GM11168 (cell line): ENCODE results near the gene GAB2.

Source experiments
- in situ Hi-C: fragments of 300-500 bp; cut with MboI; formaldehyde crosslinking; loops from one replicate; pipeline ENCODE4 v1.12.0; 2022; ENCODE audit warnings: low sequenced_read_pairs; ENCODE audit not compliant: unreplicated experiment

GAB2 gene

DNA sequence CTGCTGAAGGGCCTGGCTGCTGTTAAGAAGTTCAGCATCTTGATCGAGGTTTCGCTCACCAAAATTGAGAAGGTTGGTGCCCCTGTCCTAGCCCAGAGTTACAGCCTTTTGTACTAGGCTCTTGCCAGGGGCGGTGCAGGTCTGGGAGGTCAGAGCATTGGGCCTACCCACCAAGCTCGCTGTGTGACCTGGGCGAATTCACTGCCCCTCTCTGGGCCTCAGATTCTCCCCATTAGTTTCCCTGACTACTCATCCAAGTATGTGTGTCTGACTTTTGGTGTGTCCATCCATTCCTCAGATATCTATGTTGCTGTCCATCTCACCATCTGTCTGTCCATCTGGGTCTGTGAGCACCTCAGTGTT lies 218.0 kb downstream of the GAB2 start:
- in situ Hi-C loops, result no loop called here

DNA sequence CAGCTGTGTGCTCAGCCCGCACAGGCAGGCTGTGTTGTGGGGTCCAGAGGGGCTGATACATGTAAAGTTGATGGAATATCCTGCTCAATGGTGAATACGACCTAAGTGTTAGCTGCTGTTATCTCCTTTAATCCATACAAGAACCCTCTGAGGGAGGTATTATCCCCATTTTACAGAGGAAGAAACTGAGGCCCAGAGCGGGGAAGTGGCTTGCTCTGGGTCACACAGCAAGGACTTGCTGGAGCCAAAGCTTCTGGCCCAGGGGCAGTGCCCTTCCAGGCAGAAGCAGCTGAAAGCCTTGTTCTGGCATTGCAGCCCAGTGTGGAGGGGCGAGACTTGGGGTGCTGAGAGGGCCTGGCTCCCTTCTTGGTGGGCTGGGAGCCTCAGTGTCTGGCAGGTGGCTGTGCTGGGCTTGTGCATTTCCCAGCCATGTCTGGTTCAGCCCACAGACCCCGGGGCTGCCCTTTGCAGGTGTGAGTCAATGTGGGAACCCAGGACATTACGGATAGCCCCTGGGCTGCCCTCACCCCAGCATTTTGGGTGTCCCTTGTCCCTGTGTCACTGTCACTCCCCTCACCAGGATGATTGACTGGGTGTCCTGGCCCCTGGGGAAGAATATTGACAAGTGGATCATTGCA lies 218.5 kb downstream of the GAB2 start:
- in situ Hi-C loops, result no loop called here

DNA sequence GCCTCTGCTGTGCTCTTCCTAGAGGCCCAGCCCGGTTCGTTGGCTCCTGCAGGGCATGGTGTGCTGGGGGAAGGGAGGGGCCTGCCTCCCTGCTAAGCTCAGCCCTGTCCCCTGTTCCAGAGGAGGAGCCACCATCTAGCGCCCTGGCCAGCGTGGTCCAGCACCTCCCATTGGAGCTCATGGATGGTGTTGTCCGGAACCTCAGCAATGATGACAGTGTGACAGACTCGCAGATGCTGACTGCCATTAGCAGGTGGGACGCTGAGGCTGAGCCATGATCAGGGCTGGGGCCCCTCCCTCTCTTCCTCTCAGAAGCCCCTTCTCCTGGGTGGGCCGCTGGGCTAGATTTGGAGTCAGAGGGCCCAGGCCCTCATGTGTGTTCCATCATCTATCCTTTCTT lies 219.8 kb downstream of the GAB2 start:
- in situ Hi-C loops, result no loop called here

DNA sequence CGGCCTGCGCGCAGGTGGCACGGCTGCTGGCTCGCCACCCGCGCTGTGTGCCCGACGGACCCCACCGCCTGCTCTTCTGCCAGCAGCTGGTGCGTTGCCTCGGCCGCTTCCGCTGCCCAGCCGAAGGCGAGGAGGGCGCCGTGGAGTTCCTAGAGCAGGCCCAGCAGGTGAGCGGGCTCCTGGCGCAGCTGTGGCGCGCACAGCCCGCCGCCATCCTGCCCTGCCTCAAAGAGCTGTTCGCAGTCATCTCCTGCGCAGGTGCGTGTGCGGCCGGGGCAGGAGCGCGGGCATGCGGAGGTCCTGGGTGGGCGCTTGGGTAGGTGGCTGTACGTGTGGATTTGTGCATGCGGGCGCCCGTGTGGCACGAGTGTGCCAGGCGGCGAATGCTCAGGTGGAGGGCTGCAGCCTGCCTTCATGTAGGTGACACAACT lies 220.9 kb downstream of the GAB2 start:
- in situ Hi-C loops, result no loop called here

DNA sequence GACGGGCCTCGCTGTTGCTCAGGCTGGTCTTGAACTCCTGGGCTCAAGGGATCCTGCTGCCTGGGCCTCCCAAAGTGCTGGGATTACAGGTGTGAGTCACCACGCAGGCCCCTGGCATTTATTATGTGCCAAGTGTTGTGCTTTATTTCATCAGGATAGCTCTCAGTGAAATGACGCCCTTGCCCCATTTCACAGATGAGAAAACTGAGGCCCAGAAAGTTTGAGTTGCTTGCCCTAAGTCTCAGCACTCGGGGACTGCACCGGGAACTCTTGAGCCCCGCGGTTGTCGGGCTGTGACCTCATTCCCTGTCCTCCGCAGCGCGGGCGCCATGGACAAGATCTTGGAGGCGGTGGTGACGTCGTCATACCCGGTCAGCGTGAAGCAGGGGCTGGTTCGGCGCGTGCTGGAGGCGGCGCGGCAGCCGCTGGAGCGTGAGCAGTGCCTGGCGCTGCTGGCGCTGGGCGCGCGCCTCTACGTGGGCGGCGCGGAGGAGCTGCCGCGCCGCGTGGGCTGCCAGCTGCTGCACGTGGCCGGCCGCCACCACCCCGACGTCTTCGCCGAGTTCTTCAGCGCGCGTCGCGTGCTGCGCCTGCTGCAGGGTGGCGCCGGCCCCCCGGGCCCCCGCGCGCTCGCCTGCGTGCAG lies 221.6 kb downstream of the GAB2 start:
- in situ Hi-C loops, result no loop called here

DNA sequence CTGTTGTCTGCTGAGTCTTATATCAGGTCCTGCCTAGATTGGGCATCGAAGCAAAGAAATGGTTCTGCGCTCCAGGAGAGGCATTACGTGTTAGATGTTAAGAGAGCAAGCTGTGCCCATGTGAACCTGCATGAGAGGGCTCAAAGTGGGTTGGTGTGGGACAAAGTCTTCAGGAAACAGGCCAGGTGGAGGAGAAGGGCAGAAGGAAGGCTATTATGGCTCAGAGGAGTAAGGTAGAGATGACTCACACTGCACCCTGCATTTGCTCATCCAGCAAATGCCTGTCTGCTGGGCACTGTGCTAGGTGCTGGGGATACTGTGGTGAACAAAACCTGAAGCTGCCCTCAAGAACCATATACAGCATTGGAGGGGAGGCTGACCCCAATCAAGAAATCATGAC lies 223.1 kb downstream of the GAB2 start:
- in situ Hi-C loops, result no loop called here

DNA sequence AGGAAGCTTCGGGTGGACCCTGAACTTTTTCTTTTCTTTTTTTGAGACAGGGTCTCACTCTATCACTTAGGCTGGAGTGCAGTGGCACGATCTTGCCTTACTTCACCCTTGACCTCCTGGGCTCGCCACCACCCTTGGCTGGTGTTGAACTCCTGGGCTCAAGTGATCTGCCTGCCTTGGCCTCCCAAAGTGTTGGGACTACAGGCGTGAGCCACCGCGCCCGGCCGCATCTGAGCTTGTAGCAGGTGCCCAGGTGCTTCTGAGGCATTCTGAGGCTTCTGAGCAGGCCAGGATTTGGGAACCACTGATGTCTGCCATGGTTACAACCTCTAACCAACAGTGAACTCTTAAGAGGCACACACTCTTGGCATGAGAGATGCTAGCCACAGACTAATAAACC lies 223.8 kb downstream of the GAB2 start:
- in situ Hi-C loops, result no loop called here

DNA sequence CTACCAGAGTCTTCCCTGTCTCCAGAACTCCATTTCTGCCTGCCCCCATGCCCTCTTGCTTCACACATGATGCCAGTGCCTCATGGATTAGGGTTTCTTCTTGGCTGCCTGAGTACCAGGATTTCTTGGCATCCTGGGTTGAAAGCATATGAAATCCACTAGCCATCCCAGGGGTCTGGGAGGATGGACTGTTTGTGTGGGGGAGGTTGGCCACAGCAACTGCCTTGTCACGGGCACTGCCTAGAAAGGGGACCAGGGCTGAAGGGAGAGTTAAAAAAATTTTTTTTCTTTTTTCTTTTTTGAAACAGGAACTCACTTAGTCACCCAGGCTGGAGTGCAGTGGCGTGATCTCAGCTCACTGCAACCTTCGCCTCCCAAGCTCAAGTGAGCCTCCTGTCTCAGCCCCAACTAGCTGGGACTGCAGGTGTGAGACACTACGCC lies 224.7 kb downstream of the GAB2 start:
- in situ Hi-C loops, result no loop called here

DNA sequence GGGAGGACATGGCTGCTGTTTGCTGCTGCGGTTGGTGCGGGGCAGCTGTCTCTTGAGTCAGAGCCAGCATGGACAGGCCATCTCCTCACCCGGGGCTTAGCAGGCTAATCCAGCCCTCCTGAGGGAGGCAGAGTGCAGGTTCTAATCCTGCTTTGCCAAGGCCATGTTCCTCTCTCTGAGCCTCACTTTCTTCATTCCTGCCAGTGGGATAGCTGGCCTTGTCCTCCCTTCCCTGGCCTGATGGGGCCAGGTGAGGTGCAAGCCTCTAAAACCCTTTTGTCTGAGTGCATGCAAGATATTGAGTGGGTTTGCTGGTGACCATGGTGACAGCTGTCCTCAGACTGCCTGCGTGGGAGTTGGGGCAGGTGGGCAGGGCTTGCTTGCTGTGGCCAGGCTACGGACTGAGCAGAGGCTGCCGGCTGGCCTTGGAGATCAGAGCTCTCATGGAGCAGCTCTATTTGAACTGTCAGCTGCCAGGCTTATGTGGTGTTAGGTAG lies 225.3 kb downstream of the GAB2 start:
- in situ Hi-C loops, result no loop called here

DNA sequence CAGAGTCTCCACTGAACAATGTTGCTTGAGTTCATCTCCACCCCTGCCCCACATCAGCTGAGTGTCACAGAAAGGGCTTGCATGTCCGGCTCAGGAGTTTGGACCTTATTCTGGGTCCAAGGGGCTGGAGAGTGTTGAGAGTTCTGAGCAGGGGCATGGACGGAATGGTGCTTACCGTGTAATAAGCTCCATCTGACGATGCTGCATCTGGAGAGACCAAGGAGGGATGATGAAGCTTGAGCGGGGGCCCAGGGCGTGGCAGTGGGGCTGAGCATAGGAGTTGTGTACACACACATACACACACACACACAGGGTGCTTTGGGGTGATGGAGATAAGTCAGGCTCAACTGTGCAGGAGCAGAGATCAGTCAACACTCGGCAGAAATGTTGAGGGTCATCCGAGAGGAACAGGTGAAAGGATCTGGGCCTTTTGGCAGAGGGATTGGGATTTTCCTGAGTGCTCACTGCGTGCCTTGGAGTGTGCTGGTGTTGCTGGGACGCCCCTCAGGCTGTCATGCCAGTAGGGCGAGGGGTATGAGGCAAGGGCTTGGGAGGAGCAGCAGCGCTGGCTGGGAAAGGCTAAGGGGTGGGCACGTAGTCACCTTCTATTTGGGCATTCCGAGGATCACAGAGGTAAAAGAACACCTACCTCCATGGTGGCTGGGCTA lies 226.6 kb downstream of the GAB2 start:
- in situ Hi-C loops, result no loop called here

DNA sequence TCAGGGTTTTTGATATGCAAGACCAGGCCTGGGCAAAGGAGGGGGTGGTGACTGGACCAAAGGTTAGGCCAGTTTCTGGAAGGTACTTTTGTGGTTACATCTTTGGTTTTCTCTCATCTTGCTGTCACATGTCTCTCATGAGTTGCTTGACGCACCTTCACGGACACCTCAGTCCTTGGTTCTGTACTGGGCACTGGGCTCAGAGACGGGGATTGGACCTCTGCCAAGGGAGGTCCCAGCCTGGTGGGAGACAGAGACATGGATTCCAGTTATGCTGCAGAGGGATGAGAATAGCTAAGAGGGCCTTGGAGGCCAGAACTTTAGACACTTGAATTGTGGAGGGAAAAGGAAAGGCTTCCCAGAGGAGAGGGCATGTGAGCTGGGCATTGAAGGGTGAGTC lies 227.2 kb downstream of the GAB2 start:
- in situ Hi-C loops, result no loop called here

DNA sequence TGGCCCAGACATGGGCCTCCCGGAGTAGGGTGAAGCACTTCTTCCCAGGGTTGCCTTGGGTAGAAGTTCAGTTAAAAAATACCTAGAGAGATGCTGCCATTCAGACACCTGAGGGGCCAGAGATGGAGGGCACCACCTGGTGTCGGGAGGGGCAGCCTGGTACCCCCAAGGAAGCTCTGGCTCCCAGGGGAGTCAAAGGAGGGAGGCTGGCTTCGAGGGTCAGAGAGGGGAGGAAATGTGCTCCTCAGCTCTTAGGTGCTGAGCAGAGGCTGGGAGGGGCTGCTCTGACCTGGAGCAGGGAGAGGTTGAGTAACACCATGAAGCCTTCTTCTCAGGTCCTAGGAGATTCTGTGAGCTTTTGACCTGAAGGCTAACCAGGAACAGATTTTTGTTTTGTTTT lies 227.8 kb downstream of the GAB2 start:
- in situ Hi-C loops, result no loop called here

DNA sequence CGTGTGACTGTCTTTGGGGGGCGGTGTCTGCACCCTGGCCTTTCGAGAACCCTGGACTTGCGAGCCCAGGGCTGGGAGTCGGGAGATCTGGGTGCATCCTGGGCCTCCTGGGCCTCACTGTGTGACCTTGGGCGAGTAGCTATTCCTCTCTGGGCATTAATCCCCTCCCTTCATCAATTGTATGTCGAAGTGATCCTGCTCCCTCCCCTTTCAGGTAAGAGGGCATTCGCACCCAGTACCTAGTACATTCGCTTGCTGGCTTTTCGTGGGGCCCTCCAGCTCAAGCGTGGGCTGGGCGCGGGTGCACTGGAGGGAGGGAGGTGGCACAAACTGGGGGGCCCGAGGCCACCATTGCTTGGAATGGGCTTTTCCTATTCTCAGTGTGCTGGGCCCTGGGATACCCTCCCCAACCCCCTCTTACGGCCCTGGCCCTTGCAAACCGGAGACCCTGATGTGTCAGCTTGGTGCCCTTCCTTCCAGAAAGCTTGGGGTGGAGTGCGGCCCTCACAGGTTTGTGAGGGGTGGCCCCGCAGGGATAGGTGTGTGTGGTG lies 228.4 kb downstream of the GAB2 start:
- in situ Hi-C loops, result no loop called here

DNA sequence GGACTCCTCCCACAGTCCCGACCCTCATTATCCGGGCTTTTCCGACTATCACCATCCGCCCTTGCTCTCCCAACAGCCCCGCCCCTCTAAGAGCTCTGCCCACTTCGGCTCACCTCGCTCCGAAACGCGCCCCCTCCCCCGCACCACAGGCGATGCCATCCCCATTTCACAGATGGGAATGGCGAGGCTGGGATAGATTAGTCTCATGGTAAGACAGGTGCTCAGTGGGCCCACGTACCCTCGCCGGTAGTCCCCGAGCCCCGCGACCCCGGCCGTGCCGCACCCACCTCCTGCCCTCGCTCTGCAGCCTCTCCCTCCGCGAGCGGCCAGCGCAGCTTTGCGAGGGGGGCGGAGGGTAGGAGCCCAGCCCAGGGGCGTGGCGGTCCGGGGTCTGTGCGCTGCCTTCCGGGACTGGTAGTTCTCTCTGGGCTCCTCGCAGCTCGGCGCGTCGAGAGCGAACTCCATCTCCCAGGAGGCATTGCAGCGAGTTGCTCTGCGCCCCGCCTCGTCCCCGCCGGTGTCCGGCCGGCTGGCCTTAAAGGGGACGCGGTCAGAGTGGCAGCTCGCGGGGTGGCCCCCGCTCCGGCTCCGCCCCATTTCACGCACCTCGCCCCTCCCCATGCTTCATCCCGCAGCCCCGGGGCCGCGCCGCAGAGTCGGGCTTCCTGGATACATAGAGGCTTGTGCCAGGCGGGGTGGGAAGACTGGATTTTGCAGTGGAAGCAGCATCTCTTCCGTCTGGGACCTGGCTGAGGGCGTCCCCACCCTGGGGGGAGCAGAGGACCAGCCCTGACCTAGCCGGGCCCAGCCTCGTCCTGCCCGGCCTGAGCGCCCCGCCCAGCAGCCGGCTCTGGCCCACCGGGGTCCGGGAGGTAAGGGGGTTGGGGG lies 229.1 kb downstream of the GAB2 start, which contains the start of the genes KCTD21 and USP35:
Gene KCTD21, minus strand, starts transcription at position 341 of the 888 bp plus-strand sequence. CDS start 14,072 bp downstream, outside the sequence.
Gene USP35, plus strand, starts transcription at position 634 of the 888 bp plus-strand sequence. CDS start 7,327 bp downstream, outside the sequence.
- in situ Hi-C loops, result no loop called here

DNA sequence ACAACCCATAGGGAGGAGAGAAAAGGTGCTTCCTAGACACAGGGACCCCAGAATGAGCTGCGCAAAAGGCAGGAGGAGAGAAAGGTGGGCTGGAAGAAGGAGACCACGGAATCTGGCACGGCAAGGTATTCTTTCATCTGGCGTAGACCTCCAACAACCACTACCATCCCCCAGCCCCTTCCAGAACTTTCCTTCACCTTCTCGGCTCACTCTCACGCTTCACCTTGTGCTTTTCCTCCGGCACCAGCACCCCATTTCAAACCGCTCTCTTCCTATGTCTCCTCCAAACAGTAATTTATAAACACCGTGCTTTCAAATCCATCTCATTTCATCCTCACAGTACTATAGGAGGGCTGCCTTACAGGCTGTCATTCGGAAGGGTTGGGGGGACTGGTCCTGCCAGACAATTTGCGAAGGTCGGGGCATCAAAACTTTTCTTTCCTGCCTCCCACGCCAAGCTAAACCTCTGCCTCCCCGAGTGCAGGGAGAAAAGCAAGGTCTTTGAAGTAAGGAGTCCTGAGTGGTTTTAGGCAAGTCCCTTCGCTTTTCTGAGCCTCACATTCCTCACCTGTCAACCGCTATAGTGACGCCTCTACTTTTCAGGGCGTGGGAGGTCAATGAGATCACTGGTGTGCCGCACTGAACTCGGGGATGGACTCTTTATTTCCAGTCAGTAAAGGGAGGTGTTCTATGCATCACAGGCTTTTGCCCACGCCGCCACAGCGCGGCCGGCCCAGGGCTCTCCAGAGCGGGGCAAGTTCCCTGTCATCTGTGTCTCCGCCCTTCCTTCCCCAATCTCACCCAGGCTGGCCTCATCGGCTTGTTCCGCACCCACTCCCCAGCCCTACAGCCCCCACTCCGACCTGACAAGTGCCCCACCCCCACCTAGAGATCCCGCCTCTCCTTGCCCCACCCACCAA lies 230.0 kb downstream of the GAB2 start:
- in situ Hi-C loops, result no loop called here

DNA sequence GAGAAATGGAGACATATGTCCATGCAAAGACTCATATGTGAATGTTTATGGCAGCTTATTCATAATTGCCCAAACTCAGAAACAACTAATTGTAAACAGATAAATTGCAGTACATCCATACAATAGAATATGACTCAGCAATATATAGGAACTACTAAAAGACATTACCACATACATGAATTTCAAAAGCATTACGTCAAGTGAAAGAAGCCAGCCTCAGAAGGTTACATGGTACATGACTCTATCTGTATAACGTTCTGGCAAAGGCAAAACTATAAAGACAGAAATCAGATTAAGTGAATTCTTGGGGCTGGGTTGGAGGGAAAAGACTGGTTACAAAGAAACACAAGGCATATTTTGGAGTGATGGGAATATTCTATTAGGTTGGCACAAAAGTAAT lies 236.4 kb downstream of the GAB2 start:
- in situ Hi-C loops, result no loop called here

DNA sequence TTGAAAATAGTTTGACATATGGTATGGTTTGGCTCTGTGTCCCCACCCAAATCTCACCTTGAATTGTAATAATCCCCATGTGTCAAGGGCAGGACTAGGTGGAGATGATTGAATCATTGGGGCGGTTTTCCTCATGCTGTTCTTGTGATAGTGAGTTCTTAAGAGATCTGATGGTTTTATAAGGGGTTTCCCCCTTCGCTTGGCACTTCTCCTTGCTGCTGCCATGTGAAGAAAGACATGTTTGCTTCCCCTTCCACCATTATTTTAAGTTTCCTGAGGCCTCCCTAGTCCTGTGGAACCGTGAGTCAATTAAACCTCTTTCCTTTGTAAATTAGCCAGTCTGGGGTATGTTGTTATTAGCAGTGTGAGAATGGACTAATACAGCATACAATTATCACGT lies 236.9 kb downstream of the GAB2 start:
- in situ Hi-C loops, result no loop called here

DNA sequence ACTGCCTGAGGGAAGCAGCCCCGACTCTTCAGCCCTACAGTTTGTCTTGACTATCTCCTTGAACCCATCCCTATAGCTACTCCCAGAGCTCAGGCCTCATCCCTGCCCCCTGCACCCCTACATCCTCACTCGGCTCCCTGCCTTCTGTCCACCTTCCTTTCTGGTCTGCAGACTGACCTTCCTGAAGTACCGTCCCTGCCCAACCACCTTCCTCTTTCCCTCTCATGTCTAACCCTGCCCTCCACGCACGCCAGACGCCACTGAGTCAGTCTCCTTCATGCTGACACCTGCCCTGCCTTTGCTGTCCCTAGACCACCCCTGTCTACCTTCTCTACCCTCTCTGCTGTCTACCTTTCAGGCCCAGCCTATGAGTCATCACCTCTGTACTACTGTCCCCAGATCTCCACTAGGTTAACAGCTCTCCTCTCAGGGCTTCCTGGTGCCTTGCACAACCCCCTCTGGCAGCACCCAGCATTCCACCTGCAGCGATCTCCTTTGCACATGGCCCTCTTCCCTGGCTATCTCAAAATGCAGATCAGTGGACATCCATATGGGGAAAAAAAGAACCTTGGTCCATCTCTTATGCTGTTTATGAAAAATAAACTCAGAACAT lies 238.1 kb downstream of the GAB2 start:
- in situ Hi-C loops, result no loop called here

DNA sequence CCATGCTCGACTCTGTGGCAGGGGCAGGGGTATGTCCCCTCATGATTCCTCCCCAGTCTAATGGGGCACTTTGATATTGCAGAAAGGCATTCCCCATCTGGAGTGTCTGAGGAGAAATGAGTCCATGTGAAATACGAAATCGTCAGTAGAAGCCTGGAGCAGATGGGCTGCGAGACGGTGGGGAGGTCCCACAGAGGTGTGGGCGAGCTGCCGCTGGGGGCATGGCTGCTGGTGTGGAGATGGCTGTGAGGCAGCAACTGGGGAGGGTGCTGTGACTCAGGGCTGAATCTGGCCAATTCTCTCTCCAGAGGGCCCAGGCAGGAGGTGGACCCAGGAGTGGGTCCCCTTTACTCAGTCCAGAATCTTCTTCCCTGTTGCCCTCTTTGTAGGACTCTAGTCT lies 240.4 kb downstream of the GAB2 start:
- in situ Hi-C loops, result no loop called here
